CD14-positive monocyte (primary cell): Measurements from ENCODE around the gene EML4. TPM values are rescaled to one million over a fixed set of nuclear protein-coding genes. Genes with fewer than 3 reads are reported as not detected.
A peak's percentile ranks its signal among the peaks of the same experiment; 100 is the strongest.

ENCODE experiments used
- DNase-seq, 3 donors: peaks; one replicate each; pipeline ENCODE4 v3.0.0-alpha.2; 2011 to 2022
- H2AFZ ChIP-seq: 2 replicates; pipeline ENCODE4 v1.6.0; 2012; ENCODE audit warnings: mild to moderate bottlenecking, low read depth, low read length, inconsistent platforms; ENCODE audit not compliant: insufficient read depth, poor library complexity, severe bottlenecking
- H3K27ac ChIP-seq, 2 donors: 1 replicate in 1 of 2; 2 replicates in 1 of 2; pipeline ENCODE4 v1.5.1; 2012 to 2013; ENCODE audit warnings: low read length in 2 of 2, control low read depth in 1 of 2, inconsistent platforms in 1 of 2, low read depth in 1 of 2, mild to moderate bottlenecking in 1 of 2
- H3K27me3 ChIP-seq, 2 donors: one replicate each; pipeline versions ENCODE4 v1.6.0 to v1.6.1; 2011 to 2013; ENCODE audit warnings: low read length in 2 of 2; ENCODE audit not compliant: control insufficient read depth in 2 of 2, insufficient read depth in 2 of 2
- H3K36me3 ChIP-seq, 2 donors: replicated peaks in 1 of 2; 1 replicate in 1 of 2; 2 replicates in 1 of 2; pipeline versions ENCODE4 v1.5.1 to v1.6.1; 2012 to 2013; ENCODE audit warnings: low read length in 2 of 2, control low read depth in 1 of 2, inconsistent platforms in 1 of 2, mild to moderate bottlenecking in 1 of 2; ENCODE audit not compliant: insufficient read depth in 2 of 2, control insufficient read depth in 1 of 2
- H3K4me1 ChIP-seq, 2 donors: 1 replicate in 1 of 2; 2 replicates in 1 of 2; pipeline versions ENCODE4 v1.5.1 to v1.6.1; 2012 to 2013; ENCODE audit warnings: low read length in 2 of 2, control low read depth in 1 of 2, inconsistent platforms in 1 of 2, mild to moderate bottlenecking in 1 of 2, moderate library complexity in 1 of 2; ENCODE audit not compliant: insufficient read depth in 2 of 2, control insufficient read depth in 1 of 2
- H3K4me2 ChIP-seq: replicated peaks from 2 replicates; pipeline ENCODE3; 2012; ENCODE audit warnings: low read length, moderate library complexity, mild to moderate bottlenecking; ENCODE audit not compliant: poor library complexity, severe bottlenecking; ENCODE audit errors: extremely low read depth
- H3K4me3 ChIP-seq, 3 experiments: fragments of 200-600 bp in 1 of 3; sonication (generic) in 1 of 3; replicated peaks in 1 of 3; 1 replicate in 2 of 3; 2 replicates in 1 of 3; pipeline ENCODE4 v1.5.1; 2011 to 2013; ENCODE audit warnings: low read length in 3 of 3, mild to moderate bottlenecking in 3 of 3, control low read depth in 2 of 3, low read depth in 2 of 3, inconsistent platforms in 1 of 3, moderate library complexity in 1 of 3
- H3K79me2 ChIP-seq: 2 replicates; pipeline ENCODE4 v1.6.0; 2012; ENCODE audit warnings: mild to moderate bottlenecking, control low read depth, inconsistent platforms, low read length, moderate library complexity; ENCODE audit not compliant: insufficient read depth
- H3K9ac ChIP-seq: 2 replicates; pipeline ENCODE4 v1.6.0; 2017; ENCODE audit warnings: low read length, mild to moderate bottlenecking; ENCODE audit not compliant: insufficient read depth, poor library complexity, severe bottlenecking
- H3K9me3 ChIP-seq, 2 donors: replicated peaks in 1 of 2; 1 replicate in 1 of 2; 2 replicates in 1 of 2; pipeline versions ENCODE4 v1.5.1 to v1.6.1; 2012 to 2013; ENCODE audit warnings: low read length in 2 of 2, control low read depth in 1 of 2; ENCODE audit not compliant: control insufficient read depth in 1 of 2, insufficient read depth in 1 of 2
- H4K20me1 ChIP-seq: 2 replicates; pipeline ENCODE4 v1.6.0; 2012; ENCODE audit warnings: mild to moderate bottlenecking, low read length, control low read depth, moderate library complexity; ENCODE audit not compliant: insufficient read depth
- H3K27ac Mint-ChIP-seq, 7 donors: one replicate each; pipeline ENCODE4 v1.8.0; 2020; ENCODE audit warnings: mild to moderate bottlenecking in 7 of 7, mixed read lengths in 7 of 7, moderate library complexity in 6 of 7, inconsistent platforms in 2 of 7
- H3K27me3 Mint-ChIP-seq, 3 donors: one replicate each; pipeline ENCODE4 v1.8.0; 2021 to 2022; ENCODE audit warnings: low read depth in 3 of 3, mild to moderate bottlenecking in 3 of 3, mixed read lengths in 3 of 3, moderate library complexity in 3 of 3, inconsistent platforms in 1 of 3
- H3K36me3 Mint-ChIP-seq, 2 donors: one replicate each; pipeline ENCODE4 v1.8.0; 2020; ENCODE audit warnings: mixed read lengths in 2 of 2, inconsistent platforms in 1 of 2, mild to moderate bottlenecking in 1 of 2
- H3K4me1 Mint-ChIP-seq: one replicate; pipeline ENCODE4 v1.8.0; 2020; ENCODE audit warnings: mild to moderate bottlenecking, mixed read lengths
- H3K4me3 Mint-ChIP-seq, 2 donors: one replicate each; pipeline ENCODE4 v1.8.0; 2020; ENCODE audit warnings: mild to moderate bottlenecking in 2 of 2, mixed read lengths in 2 of 2, moderate library complexity in 1 of 2
- H3K9me3 Mint-ChIP-seq, 7 donors: one replicate each; pipeline ENCODE4 v1.8.0; 2020 to 2022; ENCODE audit warnings: mixed read lengths in 7 of 7, mild to moderate bottlenecking in 6 of 7, moderate library complexity in 6 of 7, inconsistent platforms in 2 of 7
- WGBS: methylation state at CpG from one replicate; pipeline ENCODE4 v1.1.5; 2013; ENCODE audit warnings: missing lambda C conversion rate; ENCODE audit not compliant: insufficient coverage; 5-methylcytosine and 5-hydroxymethylcytosine counted together
- intact Hi-C, 2 donors: fragments of 100-400 bp; cut with micrococcal nuclease; formaldehyde crosslinking; loops; one replicate each; pipeline versions ENCODE4 v1.15.0 to v1.15.1; 2023
- polyA plus RNA-seq, 3 donors: library from polyadenylated mRNA; depleted of rRNA in 1 of 3; unstranded in 2 of 3; stranded (reverse) in 1 of 3; fragments of 300-500 nt in 2 of 3; fragments of >200 nt in 1 of 3; fragmentation: Illumina TruSeq in 2 of 3; gene quantifications; 1 replicate in 2 of 3; 2 replicates in 1 of 3; pipeline ENCODE4 v1.2.3, GENCODE V29; 2012 to 2021
- TF ChIP-seq, protein P1 (sequence below): fragments of 200-600 bp; IDR thresholded peaks from one replicate; pipeline ENCODE4 v1.8.0; 2022; ENCODE audit warnings: antibody characterized with exemption, mild to moderate bottlenecking

Gene EML4
- polyA plus RNA-seq, 3 donors = 11.5 to 24.3 (median 15.0) TPM

- Histone ChIP-seq H3K4me3 (no peak overlapping the region), H3K36me3 (no peaks in the 10 kb centered on the region), H2AFZ (no peak overlapping the region), H3K4me1 (peaks cover 48 to 63% of the 10 kb centered on the region in 2 donors), H3K27ac (no peak overlapping the region), H3K27me3 (peaks cover 40 to 41% of the 10 kb centered on the region in 2 donors), H3K4me2 (no peak overlapping the region), H3K9ac (no peak overlapping the region), H3K79me2 (no peaks in the 10 kb centered on the region), H4K20me1 (no peaks in the 10 kb centered on the region), H3K9me3 (no peaks in the 10 kb centered on the region)
- Mint-ChIP-seq H3K4me1 (peaks cover 68% of the 10 kb centered on the region), H3K9me3 (peaks cover 0 to 7% (median 0%) of the 10 kb centered on the region in 7 donors), H3K27ac (peak overlapping the region in 2 of 7 donors; percentile 17 to 53), H3K36me3 (peaks cover 2 to 3% of the 10 kb centered on the region in 2 donors), H3K27me3 (peaks cover 49 to 62% (median 57%) of the 10 kb centered on the region in 3 donors), H3K4me3 (peak overlapping the region in 1 of 2 donors; percentile 66)
- TF ChIP-seq, protein P1, sequence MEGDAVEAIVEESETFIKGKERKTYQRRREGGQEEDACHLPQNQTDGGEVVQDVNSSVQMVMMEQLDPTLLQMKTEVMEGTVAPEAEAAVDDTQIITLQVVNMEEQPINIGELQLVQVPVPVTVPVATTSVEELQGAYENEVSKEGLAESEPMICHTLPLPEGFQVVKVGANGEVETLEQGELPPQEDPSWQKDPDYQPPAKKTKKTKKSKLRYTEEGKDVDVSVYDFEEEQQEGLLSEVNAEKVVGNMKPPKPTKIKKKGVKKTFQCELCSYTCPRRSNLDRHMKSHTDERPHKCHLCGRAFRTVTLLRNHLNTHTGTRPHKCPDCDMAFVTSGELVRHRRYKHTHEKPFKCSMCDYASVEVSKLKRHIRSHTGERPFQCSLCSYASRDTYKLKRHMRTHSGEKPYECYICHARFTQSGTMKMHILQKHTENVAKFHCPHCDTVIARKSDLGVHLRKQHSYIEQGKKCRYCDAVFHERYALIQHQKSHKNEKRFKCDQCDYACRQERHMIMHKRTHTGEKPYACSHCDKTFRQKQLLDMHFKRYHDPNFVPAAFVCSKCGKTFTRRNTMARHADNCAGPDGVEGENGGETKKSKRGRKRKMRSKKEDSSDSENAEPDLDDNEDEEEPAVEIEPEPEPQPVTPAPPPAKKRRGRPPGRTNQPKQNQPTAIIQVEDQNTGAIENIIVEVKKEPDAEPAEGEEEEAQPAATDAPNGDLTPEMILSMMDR = no peak
- DNase-seq = no peak
- WGBS = 45% methylated on average over 3 of the region's 5 CpGs
- intact Hi-C loops = loop anchor here (5.0 kb wide), 2 partner anchors 35 to 40 kb away; partner anchors contain the start of gene EML4 (in 1 of the 2)
Measured at GRCh38 chr2:42127425-42128424, 41.4 kb upstream of the EML4 start.

DNA sequence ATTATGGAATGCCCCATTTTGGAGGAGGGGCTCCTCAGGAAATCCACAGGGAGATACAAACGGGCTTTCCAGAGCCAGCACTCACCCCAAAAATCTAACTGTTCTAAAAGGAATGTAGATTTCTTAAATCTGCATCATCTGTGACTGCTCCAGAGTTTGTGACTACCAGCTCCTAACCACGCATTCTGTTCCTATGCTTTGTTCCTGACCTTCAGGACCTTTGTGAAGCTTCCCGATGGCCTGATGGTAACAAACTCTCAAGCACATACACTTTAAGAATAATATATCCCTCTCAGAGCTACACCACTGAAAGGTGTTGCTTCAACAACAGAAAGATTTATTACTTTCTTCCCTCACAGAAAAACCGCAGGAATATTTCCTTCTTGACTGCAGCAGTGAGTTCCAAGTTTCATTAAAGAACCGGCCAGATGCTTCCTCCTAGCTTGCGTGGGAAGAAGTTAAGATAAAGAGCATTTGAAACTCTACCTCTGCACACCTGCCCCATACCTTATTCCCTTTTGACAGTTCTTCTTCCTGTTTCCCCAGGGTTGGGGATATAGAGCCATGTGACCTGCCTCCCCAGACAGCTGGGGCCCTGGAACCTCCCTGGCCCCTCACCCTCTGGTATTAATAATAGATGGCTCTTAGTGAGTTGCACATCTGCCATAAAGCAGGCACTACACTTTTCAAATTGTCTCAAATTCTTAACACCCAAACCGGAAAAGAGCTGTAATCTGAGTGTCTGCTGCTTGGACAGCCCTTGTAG lies 40.2 kb upstream of the EML4 start:
- Mint-ChIP-seq H3K36me3 (peaks cover 0 to 6% of the 10 kb centered on the region in 2 donors), H3K4me1 (peaks cover 75% of the 10 kb centered on the region), H3K9me3 (peaks cover 0 to 7% (median 0%) of the 10 kb centered on the region in 7 donors), H3K27ac (peak overlapping the region in 3 of 7 donors; percentile 34 to 45 (median 37)), H3K4me3 (peak overlapping the region in 1 of 2 donors; percentile 66), H3K27me3 (peaks cover 53 to 65% (median 64%) of the 10 kb centered on the region in 3 donors)
- H3K27ac ChIP-seq = no peak overlapping the region
- H3K27me3 ChIP-seq = peaks cover 37 to 45% of the 10 kb centered on the region in 2 donors
- H2AFZ ChIP-seq = no peak overlapping the region
- H3K9me3 ChIP-seq = no peaks in the 10 kb centered on the region
- H3K4me2 ChIP-seq = no peak overlapping the region
- peaks cover 57 to 67% of the 10 kb centered on the region in 2 donors for H3K4me1 ChIP-seq
- H3K9ac ChIP-seq = no peak overlapping the region
- H3K79me2 ChIP-seq = no peaks in the 10 kb centered on the region
- H3K4me3 ChIP-seq = no peak overlapping the region
- no peaks in the 10 kb centered on the region for H3K36me3 ChIP-seq
- 0% methylated on average over 1 of the region's 7 CpGs for WGBS
- intact Hi-C loops = loop anchor here (5.0 kb wide), 2 partner anchors 33 to 38 kb away; partner anchors contain the start of gene EML4 (in 1 of the 2)
- H4K20me1 ChIP-seq = no peaks in the 10 kb centered on the region
- TF ChIP-seq, protein P1 = no peak
- no peak for DNase-seq
